D721Med (cell line): ENCODE measurements around the gene FGF9.

ENCODE experiments used
- DNase-seq: peaks from one replicate; pipeline ENCODE4 v3.0.0; 2011; ENCODE audit warnings: low spot score; ENCODE audit not compliant: insufficient read length
- FAIRE-seq: peaks from 2 replicates; lab custom pipeline; 2011; peaks lifted over from hg19 to GRCh38; lab: Jason Lieb, UNC
- CTCF ChIP-seq: IDR thresholded peaks from 2 replicates; pipeline ENCODE4 v1.5.1; 2012; ENCODE audit warnings: mild to moderate bottlenecking, control low read depth; ENCODE audit not compliant: insufficient read depth; ENCODE audit errors: missing control alignments

The FGF9 gene

GRCh38 chr13:21641629-21642028 is 29.2 kb upstream of the FGF9 start:
- DNase-seq = no peak
- no peak for FAIRE-seq
- TF ChIP-seq CTCF = no peak

- no peak for DNase-seq
- FAIRE-seq = no peak
- TF ChIP-seq CTCF = no peak
Measured at GRCh38 chr13:21657538-21657937, 13.3 kb upstream of the FGF9 start.

- DNase-seq = no peak
- FAIRE-seq = no peak
- no peak for TF ChIP-seq CTCF
Measured at GRCh38 chr13:21659087-21659486, 11.8 kb upstream of the FGF9 start.

GRCh38 chr13:21661097-21661909 is 9.6 kb upstream of the FGF9 start:
- no peak for FAIRE-seq
- TF ChIP-seq CTCF = no peak
- DNase-seq = no peak

- no peak for FAIRE-seq
- TF ChIP-seq CTCF = no peak
- DNase-seq = no peak
Measured at GRCh38 chr13:21663197-21663596, 7.7 kb upstream of the FGF9 start.

- DNase-seq (no peak), FAIRE-seq (no peak)
- TF ChIP-seq CTCF = no peak
Measured at GRCh38 chr13:21668732-21669275, 2.1 kb upstream of the FGF9 start.
